ENCODE measurements around the gene MBD3. TPM values are rescaled to one million over a fixed set of nuclear protein-coding genes. Genes with fewer than 3 reads are reported as not detected.

Gene MBD3
- total RNA-seq, 1 donor from 2014 or later = 111 TPM

GRCh38 chr19:1629256-1629808 is 36.7 kb upstream of the MBD3 start:
- no peaks in the 10 kb centered on the region for H3K27me3 Mint-ChIP-seq (ENCODE audit: low read depth)
- no peak overlapping the region for H3K4me3 Mint-ChIP-seq
- peaks cover 14% of the 10 kb centered on the region for H3K36me3 Mint-ChIP-seq
- no peak for DNase-seq (ENCODE audit: low spot score in 2 of 2, unreplicated experiment in 2 of 2)
- no peak for TF ChIP-seq CTCF (IDR thresholded peaks at IDR 0.05; ENCODE audit: unreplicated experiment)
- no peaks in the 10 kb centered on the region for H3K9me3 Mint-ChIP-seq
- no peak overlapping the region for H3K27ac Mint-ChIP-seq
- no peaks in the 10 kb centered on the region for H3K4me1 Mint-ChIP-seq

- Mint-ChIP-seq H3K4me1 (peaks cover 5% of the 10 kb centered on the region), H3K4me3 (no peak overlapping the region), H3K9me3 (no peaks in the 10 kb centered on the region), H3K27ac (no peak overlapping the region), H3K27me3 (ENCODE audit: low read depth) (no peaks in the 10 kb centered on the region), H3K36me3 (peaks cover 19% of the 10 kb centered on the region)
- DNase-seq (ENCODE audit: low spot score in 2 of 2, unreplicated experiment in 2 of 2) = no peak
- no peak for TF ChIP-seq CTCF (IDR thresholded peaks at IDR 0.05; ENCODE audit: unreplicated experiment)
Observed at GRCh38 chr19:1627194-1627593, 34.5 kb upstream of the MBD3 start.

- H3K9me3 Mint-ChIP-seq = no peaks in the 10 kb centered on the region
- H3K4me3 Mint-ChIP-seq = no peak overlapping the region
- H3K36me3 Mint-ChIP-seq = peaks cover 19% of the 10 kb centered on the region
- H3K27me3 Mint-ChIP-seq (ENCODE audit: low read depth) = no peaks in the 10 kb centered on the region
- TF ChIP-seq CTCF (IDR thresholded peaks at IDR 0.05; ENCODE audit: unreplicated experiment) = no peak
- no peak overlapping the region for H3K27ac Mint-ChIP-seq
- DNase-seq (ENCODE audit: low spot score in 2 of 2, unreplicated experiment in 2 of 2) = no peak
- H3K4me1 Mint-ChIP-seq = peaks cover 5% of the 10 kb centered on the region
Observed at GRCh38 chr19:1626417-1627010, 33.8 kb upstream of the MBD3 start.

- Mint-ChIP-seq H3K4me3 (no peak overlapping the region), H3K27me3 (ENCODE audit: low read depth) (no peaks in the 10 kb centered on the region), H3K27ac (peak overlapping the region; percentile 34), H3K4me1 (peaks cover 5% of the 10 kb centered on the region), H3K36me3 (peaks cover 20% of the 10 kb centered on the region), H3K9me3 (no peaks in the 10 kb centered on the region)
- DNase-seq (ENCODE audit: low spot score in 2 of 2, unreplicated experiment in 2 of 2) = no peak
- TF ChIP-seq CTCF (IDR thresholded peaks at IDR 0.05; ENCODE audit: unreplicated experiment) = peak; percentile 56
Observed at GRCh38 chr19:1624458-1624857, 31.8 kb upstream of the MBD3 start.

DNA sequence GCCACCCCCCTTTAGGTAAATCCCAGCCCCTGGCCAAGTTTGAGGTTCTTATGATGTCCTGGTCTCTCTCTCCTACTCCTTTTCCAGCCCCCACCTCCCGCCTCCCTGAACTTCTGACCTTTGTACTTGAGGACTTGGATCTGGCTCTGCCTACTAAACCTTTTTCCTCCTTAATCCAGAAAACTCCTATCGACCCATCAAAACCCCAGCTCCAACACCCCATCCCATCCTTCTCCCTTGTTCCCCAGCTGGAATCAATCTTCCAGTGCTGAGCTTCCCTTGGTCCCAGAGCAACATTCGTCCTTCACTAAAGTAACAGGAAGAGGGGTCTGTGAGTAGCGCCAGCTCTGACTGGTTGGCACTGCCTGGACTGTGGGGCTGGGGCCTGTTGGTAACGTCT is 29.9 kb upstream of the MBD3 start:
- no peaks in the 10 kb centered on the region for H3K9me3 Mint-ChIP-seq
- no peak overlapping the region for H3K4me3 Mint-ChIP-seq
- H3K36me3 Mint-ChIP-seq = peaks cover 26% of the 10 kb centered on the region
- no peaks in the 10 kb centered on the region for H3K27me3 Mint-ChIP-seq (ENCODE audit: low read depth)
- DNase-seq (ENCODE audit: low spot score in 2 of 2, unreplicated experiment in 2 of 2) = no peak
- TF ChIP-seq CTCF (IDR thresholded peaks at IDR 0.05; ENCODE audit: unreplicated experiment) = no peak
- peak overlapping the region; percentile 84 for H3K27ac Mint-ChIP-seq
- peaks cover 5% of the 10 kb centered on the region for H3K4me1 Mint-ChIP-seq

All from mesothelial cell of epicardium (in vitro differentiated cells).